H1 (cell line): ENCODE results near the gene CROCC. TPM values are rescaled to one million over a fixed set of nuclear protein-coding genes. Genes with fewer than 3 reads are reported as not detected.

Source experiments
- ASH2L ChIP-seq: fragments of 200-600, 300-600 bp; sonication (generic); IDR thresholded peaks from one replicate; pipeline ENCODE4 v1.7.1; 2017; ENCODE audit warnings: low read length
- BACH1 ChIP-seq: IDR thresholded peaks from 2 replicates; pipeline ENCODE4 v1.6.1; 2012; ENCODE audit warnings: low read length, improper control_type of control experiment
- BCL11A ChIP-seq, 2 experiments: IDR thresholded peaks; one replicate each; pipeline ENCODE4 v1.6.1; 2011; ENCODE audit warnings: low read depth in 2 of 2, low read length in 2 of 2, mild to moderate bottlenecking in 2 of 2
- BRCA1 ChIP-seq: IDR thresholded peaks from 2 replicates; pipeline ENCODE4 v1.6.1; 2012; ENCODE audit warnings: low read depth, low read length, improper control_type of control experiment
- CTCF ChIP-seq, 3 experiments: IDR thresholded peaks; 1 replicate in 2 of 3; 2 replicates in 1 of 3; pipeline versions ENCODE4 v1.5.1 to v1.6.1; 2011; ENCODE audit warnings: low read length in 3 of 3, mild to moderate bottlenecking in 3 of 3, inconsistent platforms in 2 of 3, low read depth in 1 of 3, moderate library complexity in 1 of 3; ENCODE audit not compliant: insufficient read depth in 1 of 3; ENCODE audit errors: control extremely low read depth in 1 of 3
- EGR1 ChIP-seq: IDR thresholded peaks from 2 replicates; pipeline ENCODE4 v1.6.1; 2011; ENCODE audit warnings: low read depth, low read length, borderline replicate concordance
- EP300 ChIP-seq, 2 experiments: IDR thresholded peaks; 1 replicate in 1 of 2; 2 replicates in 1 of 2; pipeline ENCODE4 v1.6.1; 2011 to 2012; ENCODE audit warnings: low read depth in 2 of 2, low read length in 2 of 2, mild to moderate bottlenecking in 2 of 2, borderline replicate concordance in 1 of 2, inconsistent platforms in 1 of 2, moderate library complexity in 1 of 2
- GTF2F1 ChIP-seq: IDR thresholded peaks from 2 replicates; pipeline ENCODE4 v1.6.1; 2012; ENCODE audit warnings: low read depth, low read length, improper control_type of control experiment, borderline replicate concordance
- HDAC2 ChIP-seq, 2 experiments: fragments of 300-600 bp in 1 of 2; sonication (generic) in 1 of 2; IDR thresholded peaks; 2 replicates each; pipeline ENCODE4 v1.6.1; 2011 to 2012; ENCODE audit warnings: low read depth in 2 of 2, low read length in 2 of 2, mild to moderate bottlenecking in 2 of 2, moderate library complexity in 2 of 2, borderline replicate concordance in 1 of 2, inconsistent platforms in 1 of 2
- JUND ChIP-seq: IDR thresholded peaks from 2 replicates; pipeline ENCODE4 v1.6.1; 2011; ENCODE audit warnings: mild to moderate bottlenecking, improper control_type of control experiment, low read length
- KDM4A ChIP-seq: IDR thresholded peaks from one replicate; pipeline ENCODE4 v1.7.1; 2012; ENCODE audit warnings: low read depth, mild to moderate bottlenecking, moderate library complexity, low read length, inconsistent platforms; ENCODE audit not compliant: severe bottlenecking
- MAFK ChIP-seq: IDR thresholded peaks from 2 replicates; pipeline ENCODE4 v1.6.1; 2012; ENCODE audit warnings: low read depth, mild to moderate bottlenecking, improper control_type of control experiment, low read length
- POLR2A ChIP-seq, 2 experiments: IDR thresholded peaks; 1 replicate in 1 of 2; 2 replicates in 1 of 2; pipeline ENCODE4 v1.6.1; 2011; ENCODE audit warnings: low read depth in 2 of 2, low read length in 2 of 2, mild to moderate bottlenecking in 2 of 2; ENCODE audit errors: control extremely low read depth in 1 of 2
- POU5F1 ChIP-seq: IDR thresholded peaks from 2 replicates; pipeline ENCODE4 v1.6.1; 2011; ENCODE audit warnings: low read depth, mild to moderate bottlenecking, low read length, moderate library complexity
- SIX5 ChIP-seq: IDR thresholded peaks from 2 replicates; pipeline ENCODE4 v1.6.1; 2011; ENCODE audit warnings: mild to moderate bottlenecking, low read depth, low read length
- SP1 ChIP-seq: IDR thresholded peaks from 2 replicates; pipeline ENCODE4 v1.6.1; 2011; ENCODE audit warnings: low read depth, low read length
- SP2 ChIP-seq: IDR thresholded peaks from 2 replicates; pipeline ENCODE4 v1.6.1; 2012; ENCODE audit warnings: mild to moderate bottlenecking, low read length, inconsistent platforms
- TBP ChIP-seq: IDR thresholded peaks from 2 replicates; pipeline ENCODE4 v1.6.1; 2011; ENCODE audit warnings: low read depth, low read length, improper control_type of control experiment
- TEAD4 ChIP-seq: IDR thresholded peaks from 2 replicates; pipeline ENCODE4 v1.6.1; 2012; ENCODE audit warnings: low read depth, low read length, inconsistent platforms, mixed read lengths
- YY1 ChIP-seq: IDR thresholded peaks from 2 replicates; pipeline ENCODE4 v1.6.1; 2011; ENCODE audit warnings: low read depth, mild to moderate bottlenecking, low read length
- ZNF274 ChIP-seq: IDR thresholded peaks from 2 replicates; pipeline ENCODE4 v1.7.0; 2012; ENCODE audit warnings: low read length, borderline replicate concordance; ENCODE audit errors: extremely low read depth
- polyA plus RNA-seq, 7 experiments: library from polyadenylated mRNA; depleted of rRNA in 3 of 7; stranded (reverse) in 5 of 7; unstranded in 2 of 7; fragments of >200 nt in 5 of 7; fragments of 200-250 nt in 2 of 7; gene quantifications; 1 replicate in 5 of 7; 2 replicates in 1 of 7; 4 replicates in 1 of 7; pipeline versions ENCODE4 v1.2.1 to v1.2.3, GENCODE V29; 2011 to 2013; ENCODE audit warnings: missing spikeins in 2 of 7, mixed read lengths in 2 of 7
- total RNA-seq: library from RNA; stranded (reverse); fragmentation: NEBNext Ultra II Directional; extraction: Animal tissue kit (Norgen Biotek cat#: 25700); gene quantifications from 2 replicates; pipeline ENCODE4 v1.2.1, GENCODE V29; 2021
- TF ChIP-seq, protein P1 (sequence below): IDR thresholded peaks from 2 replicates; pipeline ENCODE4 v1.6.1; 2011; ENCODE audit warnings: low read length, improper control_type of control experiment

The CROCC gene
- total and polyA plus RNA-seq, 2 of the 8 experiments (the other 6 are each of a cell fraction or from before 2014, with no cell fraction given) = 12.1 to 39.5 TPM

GRCh38 chr1:16913833-16914662, 7.7 kb upstream of the CROCC start (continued):
- TF ChIP-seq SIX5 (no peak), KDM4A (peak; percentile 73), MAFK (no peak), SP1 (no peak), HDAC2 (IDR thresholded peaks at IDR 0.05; ENCODE audit: borderline replicate concordance in 1 of 2, low read depth in 2 of 2, low read length in 2 of 2) (no peak), YY1 (no peak), CTCF (IDR thresholded peaks at IDR 0.05; ENCODE audit: control extremely low read depth in 1 of 3, insufficient read depth in 1 of 3, low read depth in 1 of 3, low read length in 3 of 3) (no peak), GTF2F1 (no peak), TBP (peak; percentile 9; the same call in 1 of the 2 replicates), EP300 (IDR thresholded peaks at IDR 0.05; ENCODE audit: borderline replicate concordance in 1 of 2, low read depth in 2 of 2, low read length in 2 of 2) (no peak), SP2 (no peak), POLR2A (IDR thresholded peaks at IDR 0.05; ENCODE audit: control extremely low read depth in 1 of 2, low read depth in 2 of 2, low read length in 2 of 2) (peak in 1 of 2 experiments; percentile 45; a peak in 1 of 3 replicates), ASH2L (peak; percentile 55), JUND (no peak), POU5F1 (no peak), ZNF274 (no peak), BRCA1 (no peak), EGR1 (peak; percentile 89), TEAD4 (no peak), BACH1 (peak; percentile 18), BCL11A (IDR thresholded peaks at IDR 0.05; ENCODE audit: low read depth in 2 of 2, low read length in 2 of 2) (no peak)
- TF ChIP-seq, protein P1, sequence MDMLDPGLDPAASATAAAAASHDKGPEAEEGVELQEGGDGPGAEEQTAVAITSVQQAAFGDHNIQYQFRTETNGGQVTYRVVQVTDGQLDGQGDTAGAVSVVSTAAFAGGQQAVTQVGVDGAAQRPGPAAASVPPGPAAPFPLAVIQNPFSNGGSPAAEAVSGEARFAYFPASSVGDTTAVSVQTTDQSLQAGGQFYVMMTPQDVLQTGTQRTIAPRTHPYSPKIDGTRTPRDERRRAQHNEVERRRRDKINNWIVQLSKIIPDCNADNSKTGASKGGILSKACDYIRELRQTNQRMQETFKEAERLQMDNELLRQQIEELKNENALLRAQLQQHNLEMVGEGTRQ = no peak
